NCI-H1092 treated with DMSO at 0.1 percent for 48 hours (cell line): ENCODE results near the gene FAM117B.
"Not testable (repeated sequence)": the region's sequence is repeated elsewhere in the genome, so short reads cannot be mapped to it uniquely, and the experiment has no call there.

Experiments used
- DNase-seq: peaks from one replicate; lab custom pipeline; 2025; lab: John Stamatoyannopoulos, UW

FAM117B gene

GRCh38 chr2:202758604-202759003, 123.8 kb downstream of the FAM117B start:
- no peak for DNase-seq

DNA sequence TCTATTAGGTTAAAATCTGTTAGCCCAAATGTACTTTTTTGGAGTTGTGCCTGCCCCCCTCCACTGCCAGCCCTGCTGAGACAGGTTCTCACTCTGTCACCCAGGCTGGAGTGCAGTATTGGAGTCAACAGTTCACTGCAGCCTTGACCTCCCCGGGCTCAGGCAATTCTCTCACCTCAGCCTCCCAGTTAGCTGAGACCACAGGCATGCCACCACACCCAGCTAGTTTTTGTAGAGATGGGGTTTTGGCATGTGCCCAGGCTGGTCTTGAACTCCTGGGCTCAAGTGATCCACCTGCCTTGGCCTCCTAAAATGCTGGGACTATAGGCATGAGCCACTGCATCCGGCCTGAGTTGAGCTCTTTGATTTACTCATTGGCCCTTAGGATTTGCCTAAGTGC, 126.1 kb downstream of the FAM117B start:
- no peak for DNase-seq

DNA sequence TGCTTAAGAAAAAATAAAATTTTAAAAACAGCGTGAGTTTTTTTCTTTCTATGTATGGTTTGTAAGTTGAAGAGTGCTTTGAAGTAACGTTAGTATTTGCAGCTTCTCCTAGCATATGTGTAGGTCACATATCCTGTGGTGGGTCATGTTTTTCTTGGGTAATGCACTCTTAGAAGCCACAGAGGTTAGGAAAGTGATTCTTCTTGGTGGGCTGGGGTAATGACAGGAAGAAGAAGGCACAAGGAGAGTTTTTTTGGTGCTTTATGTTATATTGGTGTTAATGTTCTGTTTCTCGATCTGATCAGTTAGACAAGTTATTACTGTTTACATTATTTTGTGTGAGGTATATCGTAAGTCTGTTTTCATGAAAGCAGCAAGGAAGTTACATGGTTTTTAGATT, 127.8 kb downstream of the FAM117B start:
- no peak for DNase-seq

DNA sequence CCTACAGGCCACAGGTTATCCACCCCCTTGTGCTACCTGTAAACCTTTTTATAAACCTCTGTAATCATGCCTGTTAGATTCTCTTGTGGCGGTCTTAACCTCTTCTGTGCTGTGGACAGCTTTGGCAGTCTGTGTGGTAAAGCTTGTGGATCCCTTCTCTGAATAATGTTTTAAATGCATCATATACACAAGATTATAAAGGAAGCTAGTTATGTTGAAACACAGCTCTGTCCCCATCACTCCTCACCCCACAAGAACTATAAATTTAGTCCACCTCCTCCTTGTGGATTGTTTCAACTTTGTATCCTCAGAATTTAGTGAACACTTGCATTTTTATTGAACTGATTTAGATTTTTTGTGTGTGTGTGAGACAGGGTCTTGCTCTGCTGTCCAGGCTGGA, 129.1 kb downstream of the FAM117B start:
- no peak for DNase-seq

DNA sequence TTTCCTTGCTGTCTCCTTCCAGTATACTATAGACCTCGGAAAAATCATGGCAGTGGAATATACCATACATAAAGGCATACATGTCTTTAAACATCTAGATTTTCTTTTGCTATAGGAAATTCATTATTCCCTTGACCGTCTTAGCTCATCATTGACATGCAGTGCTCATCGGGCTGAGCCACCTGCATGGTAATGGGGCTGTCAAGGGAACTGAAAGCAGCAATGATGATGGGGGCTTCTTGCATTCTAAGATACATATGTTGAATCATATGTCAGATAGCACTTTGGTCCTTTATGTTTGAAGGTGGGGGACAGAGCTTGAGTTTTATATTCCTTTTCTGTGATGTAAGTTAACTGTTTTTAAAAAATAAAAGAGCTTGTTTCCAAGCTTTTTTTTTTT, 130.2 kb downstream of the FAM117B start:
- DNase-seq, result no peak

DNA sequence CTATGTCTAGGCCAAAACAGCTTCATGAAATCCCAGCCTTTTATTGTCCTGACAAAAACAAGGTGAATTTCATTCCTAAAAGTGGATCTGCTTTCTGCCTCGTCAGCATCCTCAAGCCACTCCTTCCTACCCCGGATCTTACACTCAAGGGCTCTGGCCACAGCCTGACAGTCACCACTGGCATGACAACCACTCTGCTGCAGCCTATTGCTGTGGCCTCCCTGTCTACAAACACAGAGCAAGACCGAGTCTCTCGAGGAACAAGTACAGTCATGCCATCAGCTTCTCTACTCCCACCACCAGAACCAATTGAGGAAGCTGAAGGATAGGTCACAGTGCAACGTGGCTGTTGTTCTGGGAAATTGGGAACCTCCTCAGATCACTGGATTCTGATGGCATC, 130.7 kb downstream of the FAM117B start:
- no peak for DNase-seq

GRCh38 chr2:202768273-202768672, 133.5 kb downstream of the FAM117B start:
- DNase-seq, result no peak

DNA sequence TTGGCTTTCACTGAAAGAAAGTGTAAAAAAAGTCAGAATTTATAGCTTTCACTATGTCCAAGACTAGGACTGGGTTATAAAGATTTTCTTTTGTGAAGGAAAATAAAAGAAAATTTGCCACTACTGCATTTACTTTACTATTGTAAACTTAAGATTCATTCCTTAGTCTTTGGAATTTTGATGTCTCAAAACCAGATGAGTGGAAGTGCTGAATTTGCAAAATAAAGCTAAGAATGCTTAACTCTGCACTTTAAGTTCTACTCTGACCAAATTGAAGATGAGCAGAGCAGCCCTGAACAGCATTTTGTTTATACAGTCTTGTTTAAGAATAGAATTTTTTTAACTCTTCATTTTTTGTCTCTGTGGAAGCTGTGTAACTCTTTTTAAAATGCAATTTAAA, 134.4 kb downstream of the FAM117B start:
- no peak for DNase-seq

DNA sequence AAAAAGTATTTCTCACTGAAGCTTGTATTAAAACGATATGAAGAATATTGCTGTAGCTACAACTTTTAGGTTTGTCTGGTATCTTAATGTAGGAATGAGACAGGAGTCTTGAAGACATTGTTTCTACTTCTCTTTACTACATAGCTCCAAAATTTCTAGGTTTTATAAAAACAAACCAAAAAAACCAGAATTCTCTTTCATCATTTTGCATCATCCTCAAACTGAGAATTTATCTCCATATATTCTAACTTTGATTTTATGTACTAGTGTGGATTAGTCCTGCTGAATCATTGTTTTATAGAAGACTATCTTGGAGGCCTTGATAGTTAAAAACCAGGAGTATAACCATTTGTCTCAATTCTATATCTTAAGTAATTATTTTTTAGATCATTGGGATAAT, 136.6 kb downstream of the FAM117B start:
- no peak for DNase-seq

DNA sequence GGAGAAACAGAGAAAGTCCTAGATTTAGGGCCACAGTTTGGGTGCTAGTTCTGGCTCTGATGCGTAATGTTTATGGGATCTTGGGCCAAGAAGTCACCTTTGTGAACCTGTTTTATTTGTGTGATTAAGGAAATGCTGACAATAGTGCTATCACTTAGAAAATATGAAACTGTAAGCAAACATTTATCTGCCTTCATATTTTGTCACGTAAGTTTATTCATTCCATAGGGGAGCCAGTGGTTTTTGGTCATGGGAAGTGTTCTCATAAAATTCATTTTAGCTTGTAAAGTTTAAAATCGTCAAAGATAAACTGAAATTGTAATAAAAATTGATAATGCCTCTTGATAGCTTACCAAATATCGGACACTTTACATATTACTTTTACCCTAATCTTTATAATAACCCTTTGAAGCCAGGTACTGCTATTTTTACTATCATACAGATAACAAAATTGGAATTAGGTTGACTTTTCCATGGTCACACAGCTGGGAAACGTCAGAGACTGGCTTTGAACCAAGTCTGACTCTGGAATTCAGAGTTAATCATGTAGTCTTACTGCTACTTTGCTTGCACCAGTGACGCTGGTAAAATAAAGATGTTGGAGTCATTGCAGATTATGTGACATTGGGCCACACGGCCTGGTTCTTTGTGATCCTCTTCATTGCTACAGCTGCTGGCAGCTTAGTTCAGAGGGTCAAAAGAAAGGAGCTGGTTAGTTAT, 137.1 kb downstream of the FAM117B start:
- DNase-seq, result no peak

- DNase-seq, result no peak
These were observed 138.7 kb downstream of the FAM117B start for GRCh38 chr2:202773301-202773973.

DNA sequence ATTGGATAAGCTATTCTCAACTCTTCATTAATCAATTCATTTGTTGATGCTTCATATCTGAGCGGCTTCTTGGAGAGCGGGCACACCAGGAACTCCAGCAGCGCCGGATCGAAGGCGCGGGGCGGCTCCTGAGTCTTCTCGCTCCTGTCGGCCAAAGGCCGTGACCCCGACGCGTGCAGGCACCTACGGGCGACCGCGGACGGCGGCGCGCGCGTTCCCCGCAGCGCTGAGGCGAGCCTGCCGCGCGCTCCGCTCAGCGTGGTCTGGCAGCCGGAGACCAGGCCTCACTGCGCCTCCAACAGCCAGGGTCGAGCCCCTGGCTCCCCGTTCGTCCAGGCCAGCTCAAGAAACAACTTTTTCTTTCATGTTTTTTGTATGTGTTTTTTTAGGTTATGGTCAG, 139.3 kb downstream of the FAM117B start:
- DNase-seq, result no peak

DNA sequence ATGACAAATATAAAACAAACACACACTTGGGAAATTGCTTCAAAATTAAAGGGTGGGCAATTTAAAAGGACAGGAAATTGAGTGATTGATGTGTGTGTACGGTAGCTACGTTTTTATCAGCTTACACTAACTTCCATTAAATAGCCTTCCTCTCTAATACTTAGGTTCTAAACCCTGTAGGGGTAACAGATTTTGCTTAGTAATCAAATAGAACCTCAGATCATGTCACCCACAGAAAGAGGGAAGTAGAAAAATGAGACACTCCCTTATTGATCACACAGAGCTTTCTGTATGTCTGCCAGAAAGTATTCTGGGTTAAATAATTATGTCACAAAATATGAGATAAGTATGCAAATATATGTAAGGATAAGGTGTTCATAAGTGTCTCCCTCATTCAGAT, 143.4 kb downstream of the FAM117B start:
- DNase-seq, result no peak

DNA sequence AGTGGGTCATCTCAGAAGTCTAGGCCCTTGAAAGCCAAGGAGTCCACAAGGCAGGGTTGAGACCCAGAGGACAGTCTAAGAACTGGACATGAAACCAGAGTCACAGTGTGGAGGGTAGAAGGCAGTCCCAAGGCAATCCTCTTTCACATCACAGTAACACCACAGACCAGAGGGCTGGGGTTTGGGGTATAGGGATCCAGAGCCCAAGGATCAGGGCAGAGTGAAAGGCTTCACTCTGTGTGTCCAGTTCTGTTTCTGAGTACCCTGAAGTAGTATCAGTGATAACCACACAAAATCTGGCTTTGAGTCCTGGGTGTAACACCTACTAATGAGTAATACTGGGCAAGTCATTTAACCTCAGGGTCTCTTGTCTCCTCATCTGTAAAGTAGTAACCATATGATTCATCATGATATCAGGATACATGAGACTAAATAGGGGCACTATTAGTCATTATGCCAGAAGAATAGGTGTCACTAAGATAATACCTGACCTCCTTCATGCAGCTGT, 145.8 kb downstream of the FAM117B start:
- no peak for DNase-seq

DNA sequence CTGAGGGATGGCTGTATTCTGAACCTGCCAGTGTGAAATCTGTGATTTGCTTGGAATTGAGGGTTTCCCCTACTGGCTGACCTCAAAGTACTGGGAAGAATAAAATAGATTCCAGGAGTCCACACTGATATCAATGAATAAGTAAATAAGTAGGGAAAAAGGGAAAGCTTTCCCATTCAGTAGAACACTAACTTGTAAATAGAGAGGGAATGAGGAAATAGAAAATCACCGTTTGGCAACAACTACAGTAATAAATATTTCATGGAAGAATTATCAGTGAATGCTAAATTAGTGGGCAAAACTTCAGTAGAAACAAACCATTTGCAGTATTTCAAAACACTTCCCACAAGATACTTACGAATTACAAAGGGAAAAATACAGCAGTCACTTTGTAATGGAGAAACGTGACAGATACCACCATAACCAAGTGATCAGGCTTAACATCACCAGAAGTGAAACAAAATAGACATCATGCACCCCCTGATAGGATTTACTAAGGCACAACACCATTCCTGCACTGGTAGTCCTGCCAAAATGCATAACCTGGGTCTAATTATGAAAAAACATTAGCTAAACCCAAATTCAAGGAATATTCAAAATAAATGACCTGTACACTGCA, 148.3 kb downstream of the FAM117B start:
- no peak for DNase-seq

DNA sequence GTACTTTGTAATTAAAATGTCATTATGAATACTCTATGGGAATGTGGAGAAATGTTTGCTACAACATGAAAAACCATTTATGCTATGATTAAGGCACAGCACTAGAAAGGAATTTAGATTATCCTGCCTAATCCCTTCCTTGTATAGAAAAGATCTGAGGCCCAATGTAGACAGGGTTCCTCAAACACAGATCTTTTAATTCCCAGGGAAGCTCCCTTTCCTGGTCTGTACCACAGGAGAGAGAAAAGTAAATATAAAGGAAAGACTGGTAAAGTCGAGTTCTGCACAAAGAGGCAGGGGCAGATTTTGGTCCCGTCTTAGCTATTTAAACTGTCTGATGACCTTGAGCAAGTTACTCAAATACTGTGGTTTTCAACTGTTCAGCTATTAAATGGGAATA, 152.1 kb downstream of the FAM117B start:
- no peak for DNase-seq

DNA sequence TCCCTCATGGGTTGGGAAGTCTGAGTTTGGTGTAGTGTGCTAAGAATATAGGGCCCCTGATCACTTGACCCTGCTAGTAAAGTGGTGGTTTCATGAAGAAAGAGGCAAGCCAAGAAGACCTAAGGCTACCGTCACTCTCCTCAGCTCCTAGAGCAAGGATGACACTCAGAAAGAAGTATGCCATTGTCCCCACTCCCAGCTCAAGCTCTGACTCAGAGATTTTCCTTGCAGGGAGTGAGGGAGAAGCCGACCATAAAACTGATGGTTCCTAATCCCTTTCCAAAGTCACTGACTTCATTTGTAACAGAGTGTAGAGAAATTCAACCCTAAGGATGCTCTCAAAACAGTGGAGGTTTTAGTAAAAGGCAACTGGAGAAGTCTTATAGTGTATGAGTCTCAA, 155.9 kb downstream of the FAM117B start:
- DNase-seq, result no peak

- no peak for DNase-seq
These were observed 163.2 kb downstream of the FAM117B start for GRCh38 chr2:202797944-202798343.

DNA sequence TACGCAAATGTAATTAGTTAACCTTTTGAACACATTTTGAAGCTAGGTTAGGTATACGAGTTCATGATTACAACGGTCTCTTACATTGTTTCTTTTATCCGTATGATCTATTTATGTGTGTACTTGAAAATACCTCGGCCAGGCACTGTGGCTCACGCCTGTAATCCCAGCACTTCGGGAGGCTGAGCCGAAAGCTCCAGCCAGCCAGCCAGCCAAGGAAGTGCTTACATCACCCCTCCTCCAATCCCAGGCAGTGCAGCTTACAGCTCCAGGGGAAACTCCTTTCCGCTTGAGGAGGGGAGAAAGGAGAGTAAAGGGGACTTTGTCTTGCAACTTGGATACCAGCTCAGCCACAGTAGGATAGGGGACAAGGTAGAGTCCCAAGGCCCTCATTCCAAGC, 171.1 kb downstream of the FAM117B start:
- DNase-seq, result not testable (repeated sequence)

DNA sequence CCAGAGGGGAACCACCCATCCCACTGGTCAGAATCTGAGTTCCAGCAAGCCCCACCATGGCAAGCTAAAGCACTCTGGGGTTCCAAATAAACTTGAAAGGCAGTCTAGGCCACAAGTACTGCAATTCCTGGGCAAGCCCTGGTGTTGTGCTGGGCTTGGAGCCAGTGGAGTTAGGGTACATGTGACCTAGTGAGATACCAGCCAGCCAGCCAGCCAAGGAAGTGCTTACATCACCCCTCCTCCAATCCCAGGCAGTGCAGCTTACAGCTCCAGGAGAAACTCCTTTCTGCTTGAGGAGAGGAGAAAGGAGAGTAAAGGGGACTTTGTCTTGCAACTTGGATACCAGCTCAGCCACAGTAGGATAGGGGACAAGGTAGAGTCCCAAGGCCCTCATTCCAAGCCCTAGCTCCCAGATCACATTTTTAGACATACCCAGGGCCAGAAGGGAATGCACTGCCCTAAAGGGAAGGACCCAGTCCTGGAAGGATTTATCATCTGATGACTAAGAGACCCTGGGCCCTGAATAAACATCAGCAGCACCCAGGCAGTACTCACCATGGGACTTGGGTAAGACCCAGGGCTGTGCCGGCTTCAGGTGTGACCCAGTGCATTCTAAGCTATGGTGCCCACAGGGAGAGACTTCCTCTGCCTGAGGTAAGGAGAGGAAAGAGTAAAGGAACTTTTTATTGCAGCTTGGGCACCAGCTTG, 172.8 kb downstream of the FAM117B start:
- not testable (repeated sequence) for DNase-seq

- DNase-seq, result no peak
These were observed 174.0 kb downstream of the FAM117B start for GRCh38 chr2:202808754-202809153.

DNA sequence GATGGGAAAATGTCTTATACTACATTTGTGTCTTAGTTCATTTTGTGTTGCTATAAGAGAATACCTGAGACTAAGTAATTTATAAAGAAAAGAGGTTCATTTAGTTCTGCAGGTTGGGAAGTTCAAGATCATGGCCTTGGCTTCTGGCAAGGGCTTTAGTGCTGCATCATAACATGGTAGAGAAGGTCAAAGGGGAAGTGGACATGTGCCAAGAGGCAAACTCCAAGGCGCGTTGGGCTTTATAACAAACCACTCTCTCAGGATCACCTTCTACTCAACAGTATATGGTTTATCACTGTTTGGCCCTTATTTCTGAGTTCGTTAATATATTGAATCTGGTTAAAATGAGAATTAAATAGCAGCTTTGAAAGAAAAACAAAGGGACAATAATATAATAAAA, 178.6 kb downstream of the FAM117B start:
- DNase-seq, result no peak

GRCh38 chr2:202814226-202814625, 179.5 kb downstream of the FAM117B start:
- no peak for DNase-seq
